Vagina (tissue), 2 donors: ENCODE data around the gene SIPA1L3. TPM values are rescaled to one million over a fixed set of nuclear protein-coding genes. Genes with fewer than 3 reads are reported as not detected.

Experiments
- DNase-seq, 2 donors: peaks; one replicate each; pipeline ENCODE4 v3.0.0-alpha.2; 2017; ENCODE audit errors: extremely low spot score in 2 of 2
- H3K27ac ChIP-seq: fragments of 200-600 bp; sonication (generic); one replicate; pipeline ENCODE4 v1.5.1; 2019
- H3K27me3 ChIP-seq: fragments of 200-600 bp; sonication (generic); one replicate; pipeline ENCODE4 v1.5.1; 2019
- H3K36me3 ChIP-seq, 2 donors: fragments of 200-600 bp; sonication (generic); one replicate each; pipeline ENCODE4 v1.5.1; 2017 to 2019
- H3K4me1 ChIP-seq: fragments of 200-600 bp; sonication (generic); one replicate; pipeline ENCODE4 v1.5.1; 2019
- H3K4me3 ChIP-seq, 2 donors: fragments of 200-600 bp; sonication (generic); 1 replicate in 1 of 2; 2 replicates in 1 of 2; pipeline ENCODE4 v1.5.1; 2016 to 2019
- H3K9me3 ChIP-seq: fragments of 200-600 bp; sonication (generic); one replicate; pipeline ENCODE4 v1.5.1; 2019
- CTCF ChIP-seq, 3 experiments: fragments of 450-650 bp in 2 of 3; fragments of 200-600 bp in 1 of 3; sonication (generic) in 1 of 3; IDR thresholded peaks; one replicate each; pipeline ENCODE4 v1.5.1; 2017 to 2019; ENCODE audit warnings: antibody characterized with exemption in 3 of 3, mild to moderate bottlenecking in 2 of 3, moderate library complexity in 2 of 3
- POLR2A ChIP-seq, 2 donors: fragments of 450-650 bp; IDR thresholded peaks; one replicate each; pipeline ENCODE4 v1.6.1; 2017; ENCODE audit warnings: antibody characterized with exemption in 2 of 2, mild to moderate bottlenecking in 2 of 2, moderate library complexity in 2 of 2
- POLR2AphosphoS5 ChIP-seq, 2 donors: sonication (generic); formaldehyde crosslinking; IDR thresholded peaks; one replicate each; pipeline ENCODE4 v1.9.0; 2017; ENCODE audit warnings: antibody characterized with exemption in 2 of 2, mild to moderate bottlenecking in 2 of 2, low read depth in 1 of 2; ENCODE audit not compliant: insufficient read depth in 1 of 2
- intact Hi-C: fragments of 100-400 bp; cut with DNase I; formaldehyde crosslinking; loops from one replicate; pipeline ENCODE4 v1.15.1; 2023
- total RNA-seq: library from RNA; depleted of rRNA; stranded (reverse); fragments of >200 nt; gene quantifications from one replicate; pipeline ENCODE4 v1.2.3, GENCODE V29; 2016

The SIPA1L3 gene
- total RNA-seq, 1 donor from 2014 or later = 13.0 TPM

- no peaks in the 10 kb centered on the region for H3K36me3 ChIP-seq
- H3K9me3 ChIP-seq = no peaks in the 10 kb centered on the region
- H3K4me1 ChIP-seq = no peaks in the 10 kb centered on the region
- no peak for DNase-seq
- intact Hi-C loops = no loop called here
- no peak overlapping the region for H3K4me3 ChIP-seq
- no peak for TF ChIP-seq POLR2A (IDR thresholded peaks at IDR 0.05)
- TF ChIP-seq CTCF (IDR thresholded peaks at IDR 0.05) = no peak
- no peak for TF ChIP-seq POLR2AphosphoS5 (IDR thresholded peaks at IDR 0.05; ENCODE audit: insufficient read depth in 1 of 2, low read depth in 1 of 2)
- H3K27me3 ChIP-seq = no peaks in the 10 kb centered on the region
- no peak overlapping the region for H3K27ac ChIP-seq
These were observed 136.7 kb downstream of the SIPA1L3 start for GRCh38 chr19:38043649-38044144.

GRCh38 chr19:38044267-38045111 is 137.5 kb downstream of the SIPA1L3 start:
- no peaks in the 10 kb centered on the region for H3K36me3 ChIP-seq
- H3K9me3 ChIP-seq = no peaks in the 10 kb centered on the region
- intact Hi-C loops = no loop called here
- no peak overlapping the region for H3K27ac ChIP-seq
- no peak overlapping the region for H3K4me3 ChIP-seq
- TF ChIP-seq CTCF (IDR thresholded peaks at IDR 0.05) (no peak), POLR2A (IDR thresholded peaks at IDR 0.05) (no peak), POLR2AphosphoS5 (IDR thresholded peaks at IDR 0.05; ENCODE audit: insufficient read depth in 1 of 2, low read depth in 1 of 2) (no peak)
- H3K27me3 ChIP-seq = no peaks in the 10 kb centered on the region
- H3K4me1 ChIP-seq = no peaks in the 10 kb centered on the region
- no peak for DNase-seq

- no peak overlapping the region for H3K27ac ChIP-seq
- intact Hi-C loops = no loop called here
- H3K36me3 ChIP-seq = no peaks in the 10 kb centered on the region
- H3K27me3 ChIP-seq = no peaks in the 10 kb centered on the region
- H3K9me3 ChIP-seq = no peaks in the 10 kb centered on the region
- no peak for DNase-seq
- H3K4me3 ChIP-seq = no peak overlapping the region
- TF ChIP-seq CTCF (IDR thresholded peaks at IDR 0.05) = no peak
- TF ChIP-seq POLR2AphosphoS5 (IDR thresholded peaks at IDR 0.05; ENCODE audit: insufficient read depth in 1 of 2, low read depth in 1 of 2) = no peak
- no peak for TF ChIP-seq POLR2A (IDR thresholded peaks at IDR 0.05)
- H3K4me1 ChIP-seq = no peaks in the 10 kb centered on the region
These were observed 138.7 kb downstream of the SIPA1L3 start for GRCh38 chr19:38045554-38046253.

GRCh38 chr19:38046254-38047048 is 139.4 kb downstream of the SIPA1L3 start:
- Histone ChIP-seq H3K27ac (no peak overlapping the region), H3K4me3 (no peak overlapping the region), H3K9me3 (no peaks in the 10 kb centered on the region), H3K27me3 (no peaks in the 10 kb centered on the region), H3K4me1 (no peaks in the 10 kb centered on the region), H3K36me3 (no peaks in the 10 kb centered on the region)
- intact Hi-C loops = no loop called here
- DNase-seq = no peak
- TF ChIP-seq POLR2A (IDR thresholded peaks at IDR 0.05) = no peak
- no peak for TF ChIP-seq CTCF (IDR thresholded peaks at IDR 0.05)
- TF ChIP-seq POLR2AphosphoS5 (IDR thresholded peaks at IDR 0.05; ENCODE audit: insufficient read depth in 1 of 2, low read depth in 1 of 2) = no peak
